NCI-H1694 (cell line): ENCODE measurements around the gene SLC29A4.
"Not testable (repeated sequence)": the region's sequence is repeated elsewhere in the genome, so short reads cannot be mapped to it uniquely, and the experiment has no call there.

Experiments
- DNase-seq: peaks from one replicate; lab custom pipeline; 2025; lab: John Stamatoyannopoulos, UW

Gene SLC29A4

GRCh38 chr7:5296611-5297226 is 14.0 kb downstream of the SLC29A4 start:
- DNase-seq = no peak

DNA sequence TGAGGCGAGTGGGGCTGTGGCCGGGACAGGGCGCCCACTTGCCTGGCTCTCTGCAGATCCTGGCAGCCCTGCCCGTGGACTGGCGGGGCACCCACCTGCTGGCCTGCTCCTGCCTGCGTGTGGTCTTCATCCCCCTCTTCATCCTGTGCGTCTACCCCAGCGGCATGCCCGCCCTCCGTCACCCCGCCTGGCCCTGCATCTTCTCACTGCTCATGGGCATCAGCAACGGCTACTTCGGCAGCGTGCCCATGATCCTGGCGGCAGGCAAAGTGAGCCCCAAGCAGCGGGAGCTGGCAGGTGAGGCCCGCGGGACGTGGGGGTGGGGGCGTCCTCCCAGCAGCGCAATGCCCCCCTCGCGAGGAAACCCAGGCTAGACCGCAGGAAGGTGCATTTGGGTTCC is 17.6 kb downstream of the SLC29A4 start:
- DNase-seq = no peak

- no peak for DNase-seq
These were observed 19.8 kb downstream of the SLC29A4 start for GRCh38 chr7:5302577-5302976.

DNA sequence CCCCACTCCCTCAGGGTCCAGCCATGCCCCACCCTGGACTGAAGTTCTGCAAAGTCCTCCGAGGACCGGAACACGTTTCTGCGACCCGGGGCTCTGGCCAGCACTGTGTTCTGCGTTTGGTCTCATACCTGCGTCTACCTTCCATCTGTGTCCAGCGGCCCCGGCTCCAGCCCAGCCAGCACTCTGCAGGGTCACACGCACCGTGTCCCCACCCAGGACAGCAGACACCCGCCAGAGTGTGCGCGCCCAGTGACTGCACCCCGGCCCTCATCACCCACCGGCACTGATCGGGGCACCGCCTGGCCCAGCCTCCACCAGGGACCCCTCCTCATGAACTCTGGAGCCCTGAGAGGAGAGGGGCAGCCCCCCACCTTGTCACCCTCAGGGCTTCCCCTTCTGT is 20.3 kb downstream of the SLC29A4 start:
- DNase-seq = no peak

DNA sequence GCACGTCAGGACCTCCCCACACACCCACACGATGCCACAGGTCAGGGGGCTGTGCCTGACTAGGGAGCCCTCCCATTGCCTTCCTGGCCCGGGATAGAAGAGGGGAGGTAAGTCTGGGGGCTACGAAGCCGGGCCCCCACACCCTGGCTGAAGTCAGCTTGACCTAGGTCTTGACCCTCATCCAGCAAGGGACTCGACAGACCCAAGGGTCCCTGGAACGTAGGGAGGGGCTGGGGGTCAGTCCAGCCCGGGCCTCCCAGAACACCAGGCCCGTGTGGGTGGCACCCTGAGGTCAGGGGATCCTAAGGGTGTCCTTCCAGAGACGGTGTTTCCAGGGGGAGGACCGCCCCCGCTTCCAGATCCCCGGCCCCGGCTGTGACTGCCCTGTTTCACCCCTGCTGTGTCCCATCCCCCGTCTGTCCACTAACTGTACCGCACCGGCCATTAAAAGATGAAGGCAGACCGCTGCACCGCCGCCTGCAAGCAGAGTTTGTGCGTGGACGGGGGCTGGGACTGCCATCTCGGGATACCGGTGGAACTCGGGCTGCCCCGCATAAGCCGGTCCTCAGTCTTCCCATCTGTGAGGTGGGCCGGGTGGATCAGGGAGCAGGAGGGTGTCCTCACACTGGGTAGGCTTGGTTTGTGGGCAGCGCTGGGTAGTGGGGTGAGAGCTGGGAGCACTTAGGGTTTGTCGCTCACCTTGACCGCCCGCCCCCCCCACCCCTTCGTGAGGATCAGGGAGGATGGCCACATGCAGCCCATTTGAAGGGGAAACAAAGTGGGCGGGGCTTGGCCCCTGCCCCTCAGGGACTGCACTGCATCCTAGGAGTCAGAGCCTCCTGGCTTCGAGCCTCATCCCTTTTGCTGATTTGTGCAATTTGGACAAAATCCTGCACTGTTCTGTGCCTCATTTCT is 21.1 kb downstream of the SLC29A4 start:
- DNase-seq = no peak

DNA sequence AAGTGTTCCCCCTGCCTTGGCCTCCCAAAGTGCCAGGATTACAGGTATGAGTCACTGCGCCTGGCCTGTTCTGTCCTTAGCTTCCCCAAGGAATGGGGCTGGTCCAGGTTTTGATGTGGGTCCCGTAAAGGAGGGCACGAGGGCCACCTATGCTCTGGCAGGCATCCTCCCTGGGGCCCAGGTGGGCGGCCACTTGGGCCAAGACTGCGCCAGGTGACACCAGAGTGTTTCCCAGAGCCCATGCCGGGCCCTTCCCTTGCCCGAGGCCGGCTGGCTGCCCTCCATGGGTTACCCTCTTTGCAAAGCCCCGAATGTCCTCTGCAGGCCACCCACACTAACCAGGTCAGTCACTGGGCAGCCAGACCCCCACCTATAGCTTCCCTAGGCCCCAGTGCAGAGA is 22.3 kb downstream of the SLC29A4 start:
- not testable (repeated sequence) for DNase-seq

GRCh38 chr7:5307221-5308142 is 24.7 kb downstream of the SLC29A4 start:
- DNase-seq = not testable (repeated sequence)

DNA sequence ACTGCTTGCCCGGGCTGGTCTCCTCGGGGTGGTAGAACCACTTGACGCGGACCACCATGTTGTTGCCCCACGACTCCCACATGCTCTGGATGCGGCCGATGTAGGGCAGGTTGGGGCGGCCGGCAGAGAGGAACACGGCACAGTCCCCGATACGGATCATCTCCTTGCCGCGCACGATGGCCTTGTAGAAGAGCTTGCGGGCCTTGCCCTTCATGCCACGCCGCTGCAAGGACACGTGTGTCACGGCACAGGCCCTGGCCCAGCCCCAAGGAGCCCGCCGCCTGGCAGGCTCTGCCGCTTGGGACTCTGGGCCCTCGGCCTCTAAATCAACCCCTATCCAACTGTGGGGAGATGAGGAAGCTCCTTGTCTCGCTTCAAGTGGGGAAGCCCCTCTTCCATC is 26.4 kb downstream of the SLC29A4 start:
- no peak for DNase-seq

- no peak for DNase-seq
These were observed 28.2 kb downstream of the SLC29A4 start for GRCh38 chr7:5310822-5311405.

DNA sequence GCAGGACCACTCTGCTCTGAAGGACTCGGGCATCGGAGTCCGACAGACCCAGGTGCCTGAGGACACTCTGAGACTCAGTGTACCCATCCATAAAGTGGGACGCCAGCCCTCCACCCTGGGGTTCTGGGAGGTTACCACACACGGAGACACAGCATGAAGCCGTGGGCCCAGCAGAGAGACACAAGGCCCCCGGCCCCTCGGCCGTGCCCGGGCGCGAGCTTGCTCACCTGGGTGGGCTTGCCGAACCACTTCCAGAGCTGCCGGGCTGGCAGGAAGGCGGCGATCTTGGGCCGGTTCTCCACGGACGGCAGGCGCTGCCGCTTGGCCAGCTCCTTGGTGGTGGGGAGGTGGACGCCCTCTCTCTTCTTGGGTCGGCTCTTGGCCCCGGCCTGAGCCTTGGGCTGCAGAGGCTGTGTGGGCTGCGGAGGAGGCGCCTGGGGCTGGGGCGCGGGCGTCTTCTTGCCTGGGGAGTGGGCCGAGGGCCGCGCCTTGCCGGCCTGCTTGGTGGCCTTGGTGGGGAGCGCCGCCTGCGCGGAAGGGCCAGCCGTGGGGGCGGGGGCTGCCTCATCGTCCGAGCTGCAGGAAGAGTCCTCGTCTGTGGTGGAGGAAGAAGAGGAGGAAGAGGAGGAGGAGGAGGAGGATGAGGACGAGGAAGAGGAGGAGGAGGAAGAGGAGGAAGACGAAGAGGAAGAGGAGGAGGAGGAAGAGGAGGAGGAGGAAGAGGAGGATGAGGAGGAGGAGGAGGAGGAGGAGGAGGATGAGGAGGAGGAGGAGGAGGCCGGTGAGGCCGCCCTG is 29.7 kb downstream of the SLC29A4 start:
- not testable (repeated sequence) for DNase-seq

DNA sequence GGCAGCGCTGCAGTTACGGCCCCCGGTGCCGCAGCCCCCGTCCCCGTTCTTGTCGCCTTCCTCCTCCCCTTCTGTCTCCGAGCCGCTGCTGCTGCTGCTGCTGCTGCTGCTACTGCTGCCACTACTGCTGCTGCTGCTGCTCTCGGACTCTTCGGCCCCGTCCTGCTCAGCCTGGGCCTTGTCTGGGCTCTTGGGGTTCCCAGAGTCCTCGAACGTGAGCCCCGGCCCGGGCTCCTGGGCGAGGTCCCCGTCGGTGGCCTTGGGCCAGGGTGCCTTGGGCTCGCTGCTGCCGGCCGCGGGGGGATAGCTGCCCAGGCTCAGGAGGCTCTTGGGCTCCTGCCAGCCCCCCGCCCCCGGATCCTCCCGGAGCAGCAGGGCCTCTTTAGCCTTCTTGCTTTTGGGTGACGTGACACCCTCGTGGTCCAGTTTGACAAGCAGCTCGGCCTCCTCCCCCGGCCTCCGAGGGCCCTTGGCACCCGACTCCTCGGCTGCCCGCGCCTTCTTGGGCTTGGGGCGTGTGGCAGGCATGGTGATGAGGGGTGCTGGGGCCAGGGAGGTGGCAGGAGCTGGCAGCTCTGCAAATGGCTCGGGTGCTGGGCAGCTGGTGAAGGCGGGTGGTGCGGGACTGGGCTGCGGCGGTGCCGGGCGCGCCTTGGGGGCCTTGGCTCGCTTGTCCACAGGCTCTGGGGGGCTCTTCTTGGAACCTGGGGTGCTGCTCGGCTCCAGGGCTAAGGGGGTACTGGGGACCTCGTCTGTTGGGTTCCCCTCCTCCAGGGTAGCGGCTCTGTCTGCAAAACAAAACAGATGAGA is 30.5 kb downstream of the SLC29A4 start:
- not testable (repeated sequence) for DNase-seq

DNA sequence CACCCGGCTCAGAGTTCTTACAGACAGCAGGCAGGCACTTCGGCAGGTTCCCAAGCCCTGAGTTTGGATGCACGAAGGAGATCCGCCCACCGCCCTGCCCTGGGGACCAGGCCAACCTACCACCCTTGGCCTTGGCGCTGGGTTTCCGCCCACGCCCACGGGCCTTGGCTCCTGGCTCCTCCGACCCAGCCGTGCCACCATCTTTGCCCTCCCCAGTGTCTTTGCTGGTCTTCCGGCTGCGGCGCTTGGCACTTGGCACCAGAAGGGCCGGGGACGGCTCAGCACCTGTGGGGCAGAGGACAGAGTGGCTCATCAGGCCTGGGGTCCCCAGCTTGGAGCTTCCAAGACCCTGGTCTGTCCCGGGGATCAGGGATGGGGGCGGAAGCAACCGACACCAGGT is 32.1 kb downstream of the SLC29A4 start:
- DNase-seq = no peak

DNA sequence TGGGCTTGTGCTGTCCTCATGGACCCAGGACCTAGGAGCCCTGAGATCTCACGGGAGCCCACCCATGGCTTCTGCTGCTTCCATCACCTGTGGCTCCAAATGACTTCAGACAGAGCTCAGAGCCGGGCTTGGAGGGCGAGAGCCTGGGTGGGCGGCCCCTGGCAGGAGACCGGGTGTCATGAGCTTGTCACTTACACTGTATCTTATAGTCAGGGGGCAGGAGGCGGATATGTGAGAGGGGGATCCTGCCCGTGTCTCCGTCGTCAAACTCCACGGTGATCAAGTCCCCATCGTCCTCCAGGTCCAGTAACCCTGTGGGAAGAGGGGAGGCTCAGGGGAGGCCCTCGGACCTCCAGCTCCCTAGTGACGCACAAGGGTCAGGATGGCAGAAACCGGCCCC is 33.0 kb downstream of the SLC29A4 start:
- DNase-seq = no peak

DNA sequence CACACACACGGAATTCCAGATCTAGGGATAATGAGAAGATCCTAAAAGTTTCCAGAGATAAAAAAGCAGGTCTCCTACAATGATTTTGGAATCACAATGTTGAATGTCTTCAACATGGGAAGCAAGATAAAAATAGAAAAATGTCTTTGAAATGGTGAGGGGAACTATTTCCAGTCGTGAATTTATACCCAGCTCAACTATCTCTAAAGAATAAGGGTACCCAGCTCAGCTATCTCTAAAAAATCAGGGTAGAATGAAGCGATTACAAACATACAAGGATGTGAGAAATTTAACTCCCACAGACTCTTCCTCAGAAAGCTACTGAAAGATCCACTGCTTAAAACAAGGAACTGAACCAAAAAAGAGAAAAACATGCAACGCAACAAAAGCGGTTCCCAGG is 35.9 kb downstream of the SLC29A4 start:
- DNase-seq = not testable (repeated sequence)

- DNase-seq = no peak
These were observed 37.6 kb downstream of the SLC29A4 start for GRCh38 chr7:5320391-5320790.

DNA sequence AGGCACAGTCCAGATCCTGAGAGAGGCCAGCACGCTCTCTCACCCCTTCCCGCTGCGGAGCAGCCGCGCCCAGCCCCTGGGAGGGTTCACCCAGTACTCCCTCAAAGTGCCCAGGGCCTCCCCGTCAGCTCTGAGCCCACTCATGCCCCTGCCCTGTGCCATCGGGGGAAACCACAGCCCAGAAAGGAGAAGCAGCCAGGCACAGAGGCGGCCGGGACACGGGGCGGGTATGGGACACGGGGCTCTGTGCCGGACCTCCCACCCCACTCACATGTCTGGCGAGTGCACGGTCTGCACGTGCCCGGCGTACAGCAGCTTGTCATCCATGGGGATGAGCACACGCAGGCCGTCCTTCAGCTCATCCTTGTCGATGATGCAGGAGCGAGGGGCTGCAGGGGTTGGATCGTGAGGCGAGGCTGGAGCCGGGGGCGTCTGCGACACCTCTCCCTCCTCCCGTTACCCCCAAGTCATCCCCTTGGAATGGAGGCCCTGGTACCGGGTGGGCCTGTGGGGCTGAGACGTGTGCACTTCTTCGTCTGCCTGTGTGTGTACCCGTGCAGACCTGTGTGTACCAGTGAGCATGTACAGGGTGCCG is 38.2 kb downstream of the SLC29A4 start:
- DNase-seq = no peak

DNA sequence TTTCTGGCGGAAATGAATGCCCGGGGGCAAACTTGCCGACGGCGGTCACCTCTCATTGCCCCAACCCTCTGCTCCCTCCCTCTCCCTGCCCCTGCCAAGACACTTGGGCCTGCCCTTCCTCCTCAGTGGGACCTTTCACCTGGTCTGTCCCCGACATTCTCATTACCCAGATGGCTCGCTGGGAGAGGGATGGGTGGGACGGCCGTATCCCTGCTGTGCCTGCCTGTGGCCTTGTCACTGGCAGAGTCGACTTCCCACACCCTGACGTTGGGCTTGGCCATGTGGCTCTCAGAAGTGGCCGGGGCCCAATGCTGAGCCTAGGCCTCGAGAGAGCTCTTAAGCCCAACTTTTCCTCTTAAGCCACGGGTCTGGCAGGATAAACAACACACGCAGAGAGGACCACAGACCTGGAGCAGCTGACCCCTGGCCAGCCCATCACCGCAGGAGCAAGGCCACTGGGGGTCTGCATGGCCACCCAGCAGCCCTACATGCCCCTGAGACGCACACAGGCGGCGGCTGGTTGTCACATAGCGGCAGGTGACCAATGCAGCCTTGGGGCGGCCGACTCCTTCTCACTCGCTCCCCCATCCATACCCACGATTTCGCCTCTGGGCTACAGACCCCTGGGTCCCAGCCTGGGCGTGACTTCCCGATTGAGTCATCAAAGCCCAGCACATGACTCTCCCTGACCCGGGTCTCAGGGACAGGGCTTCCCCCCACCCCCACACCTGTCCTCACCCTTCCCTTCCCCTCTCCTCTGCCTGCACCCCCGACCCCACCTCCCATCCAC is 40.1 kb downstream of the SLC29A4 start:
- no peak for DNase-seq

DNA sequence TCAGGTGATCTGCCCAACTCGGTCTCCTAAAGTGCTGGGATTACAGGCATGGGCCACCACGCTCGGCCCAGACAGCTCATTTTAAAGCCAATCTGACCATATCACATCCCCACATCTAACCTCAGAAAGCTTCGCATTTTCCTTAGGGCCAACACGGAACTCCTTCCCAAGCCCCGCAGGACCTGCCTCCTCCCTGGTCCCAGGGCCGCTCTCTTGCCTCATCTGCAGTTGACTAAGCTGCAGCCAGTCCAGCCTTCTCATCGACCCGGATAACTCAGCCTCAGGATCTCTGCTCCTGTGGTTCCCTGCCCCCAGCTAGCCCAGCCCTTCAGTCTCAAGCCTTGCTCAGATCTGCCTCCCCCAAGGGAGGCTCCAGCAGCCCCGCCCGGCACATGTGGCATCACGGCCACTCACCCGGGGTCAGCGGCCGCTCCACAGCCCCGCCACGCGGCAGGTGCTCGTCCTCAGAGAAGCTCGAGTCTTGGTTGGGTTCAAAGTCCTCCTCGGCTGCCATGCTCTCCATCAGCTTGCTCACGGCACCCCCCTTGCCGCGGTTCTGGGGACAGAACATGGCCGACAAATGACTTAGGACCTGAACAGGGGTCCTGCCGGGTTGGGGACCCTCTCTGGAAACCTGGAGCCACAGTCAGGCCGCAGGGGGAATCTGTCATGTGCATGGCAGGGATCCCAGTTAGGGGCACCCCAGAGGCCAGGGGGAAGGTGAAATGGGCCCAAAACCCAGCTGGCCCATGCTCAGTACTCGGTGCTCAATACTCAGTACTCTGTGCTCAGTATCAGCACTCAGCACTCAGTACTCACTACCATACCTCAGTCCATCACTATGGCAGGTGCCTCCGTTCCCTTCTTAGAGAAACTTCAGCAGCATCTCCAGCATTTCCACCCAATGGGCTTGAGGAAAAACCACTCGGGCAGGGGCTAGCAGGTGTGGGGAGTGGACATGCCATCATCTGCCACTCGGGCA is 41.3 kb downstream of the SLC29A4 start:
- DNase-seq = not testable (repeated sequence)
